ENCODE results near the gene TNNT2. TPM values are rescaled to one million over a fixed set of nuclear protein-coding genes. Genes with fewer than 3 reads are reported as not detected.

TNNT2 gene
- total and polyA plus RNA-seq, 2 of the 8 experiments (the other 6 are each of a cell fraction or from before 2014, with no cell fraction given), result 3.1 to 21.0 TPM

GRCh38 chr1:201395936-201396335 is 18.5 kb upstream of the TNNT2 start:
- no peak overlapping the region for H4K5ac ChIP-seq (ENCODE audit: insufficient read length, low read depth, low read length)
- peaks cover 0 to 3% of the 10 kb centered on the region in 2 experiments; a peak in 1 of 4 replicates for H3K79me2 ChIP-seq (ENCODE audit: control insufficient read depth in 1 of 2, insufficient read depth in 2 of 2, low read length in 2 of 2)
- peaks cover 0 to 4% of the 10 kb centered on the region in 2 experiments for H4K20me1 ChIP-seq (replicated peaks in 1 of 2; ENCODE audit: control insufficient read depth in 1 of 2, insufficient read depth in 2 of 2, low read length in 2 of 2)
- H2BK12ac ChIP-seq (ENCODE audit: low read depth, low read length), result no peak overlapping the region
- CTCF ChIA-PET (ENCODE audit: partially characterized antibody), result interaction anchor here (1.1 to 15.3 kb wide), 7 partner anchors 11 to 142 kb away, joined by 4 to 268 read pairs (median 14); partner anchors contain the start of gene TNNT2
- H3K9ac ChIP-seq (replicated peaks in 1 of 4; ENCODE audit: extremely low read depth in 1 of 4, low read depth in 3 of 4, low read length in 3 of 4), result no peak overlapping the region
- H3K14ac ChIP-seq (ENCODE audit: insufficient read length), result no peak overlapping the region
- WGBS, 2 experiments (ENCODE audit: extremely low coverage in 1 of 2, insufficient coverage in 1 of 2, insufficient read length in 1 of 2, insufficient replicate concordance in 2 of 2, low coverage in 1 of 2, low lambda C conversion rate in 2 of 2, missing lambda C conversion rate in 1 of 2), result 88% methylated on average over 4 of the region's 4 CpGs; no CpG with 5 or more reads in 1 of the 2 experiments
- H3K27me3 ChIP-seq (replicated peaks in 1 of 4; ENCODE audit: control insufficient read depth in 3 of 4, extremely low read depth in 1 of 4, insufficient read depth in 3 of 4, low read length in 3 of 4), result peaks cover 0 to 12% (median 2%) of the 10 kb centered on the region in 4 experiments; a peak in 5 of 7 replicates
- no peak overlapping the region for H3K4me2 ChIP-seq (ENCODE audit: insufficient read depth in 1 of 2, low read depth in 2 of 2, low read length in 2 of 2)
- H3K4me3 ChIP-seq (ENCODE audit: extremely low read depth in 1 of 4, insufficient read depth in 2 of 4, low read depth in 3 of 4, low read length in 4 of 4), result no peak overlapping the region
- H3K4me1 ChIP-seq (replicated peaks in 1 of 4; ENCODE audit: control insufficient read depth in 3 of 4, insufficient read depth in 4 of 4, low read length in 3 of 4), result peaks cover 7 to 30% (median 19%) of the 10 kb centered on the region in 4 experiments
- no peak for DNase-seq (ENCODE audit: low read depth in 1 of 2, low spot score in 2 of 2)
- H2BK5ac ChIP-seq (ENCODE audit: low read depth, low read length), result no peak overlapping the region
- no peak overlapping the region for H2BK20ac ChIP-seq (ENCODE audit: low read length)
- H3K36me3 ChIP-seq (ENCODE audit: control insufficient read depth in 2 of 4, insufficient read depth in 4 of 4, low read length in 3 of 4), result no peaks in the 10 kb centered on the region
- no peak overlapping the region for H2BK120ac ChIP-seq (replicated peaks; ENCODE audit: low read depth, low read length)
- peaks cover 7% of the 10 kb centered on the region; the same call in 1 of the 2 replicates for H3K23me2 ChIP-seq (ENCODE audit: low read depth, low read length)
- no peak overlapping the region for H3K4ac ChIP-seq (replicated peaks; ENCODE audit: insufficient read length, low read depth, low read length)
- no peak overlapping the region for H3K27ac ChIP-seq (ENCODE audit: low read depth, low read length)
- no peak overlapping the region for H2BK15ac ChIP-seq (ENCODE audit: low read length)
- H2AFZ ChIP-seq (ENCODE audit: low read length), result no peak overlapping the region
- no peak overlapping the region for H4K8ac ChIP-seq (ENCODE audit: extremely low read depth, insufficient read depth, low read length)
- H3K9me3 ChIP-seq (ENCODE audit: insufficient read depth in 2 of 2, low read depth in 1 of 2, low read length in 1 of 2), result no peaks in the 10 kb centered on the region
- H3K18ac ChIP-seq (ENCODE audit: extremely low read depth, low read length), result no peak overlapping the region
- no peak for TF ChIP-seq SIN3A (conservative IDR thresholded peaks at IDR 0.05 in 1 of 2, IDR thresholded peaks at IDR 0.05 in 1 of 2; ENCODE audit: low read depth in 1 of 2, low read length in 2 of 2)
- TF ChIP-seq FOSL1 (IDR thresholded peaks at IDR 0.05; ENCODE audit: insufficient read depth, low read depth, low read length), result no peak
- TF ChIP-seq CHD1 (IDR thresholded peaks at IDR 0.05; ENCODE audit: low read depth, low read length), result no peak
- TF ChIP-seq NANOG (IDR thresholded peaks at IDR 0.05; ENCODE audit: insufficient read depth, low read depth, low read length, poor library complexity, severe bottlenecking), result no peak
- TF ChIP-seq CHD2 (IDR thresholded peaks at IDR 0.05; ENCODE audit: low read length), result no peak
- TF ChIP-seq POLR2AphosphoS5 (IDR thresholded peaks at IDR 0.05; ENCODE audit: low read depth, low read length), result no peak
- TF ChIP-seq ATF2 (IDR thresholded peaks at IDR 0.05; ENCODE audit: low read length), result no peak
- TF ChIP-seq KDM1A (IDR thresholded peaks at IDR 0.05; ENCODE audit: borderline replicate concordance, low read length), result no peak
- no peak overlapping the region for H3K56ac ChIP-seq (replicated peaks; ENCODE audit: insufficient read length, low read depth, low read length)
- POLR2A ChIA-PET (ENCODE audit: partially characterized antibody), result interaction anchor here (0.6 to 3.1 kb wide), 5 partner anchors 11 to 481 kb away, joined by 3 to 18 read pairs (median 4); no protein-coding TSS in a partner anchor
- H4K91ac ChIP-seq (replicated peaks; ENCODE audit: insufficient read length, low read length), result no peak overlapping the region
- H3K23ac ChIP-seq (ENCODE audit: insufficient read length), result no peak overlapping the region
- FAIRE-seq, result no peak
- peaks cover 7% of the 10 kb centered on the region for H3K79me1 ChIP-seq (ENCODE audit: low read depth, low read length)
- H2AK5ac ChIP-seq (ENCODE audit: low read depth, low read length), result no peak overlapping the region

Data from H1 (cell line).